ENCODE measurements around the gene SELPLG.

SELPLG gene

DNA sequence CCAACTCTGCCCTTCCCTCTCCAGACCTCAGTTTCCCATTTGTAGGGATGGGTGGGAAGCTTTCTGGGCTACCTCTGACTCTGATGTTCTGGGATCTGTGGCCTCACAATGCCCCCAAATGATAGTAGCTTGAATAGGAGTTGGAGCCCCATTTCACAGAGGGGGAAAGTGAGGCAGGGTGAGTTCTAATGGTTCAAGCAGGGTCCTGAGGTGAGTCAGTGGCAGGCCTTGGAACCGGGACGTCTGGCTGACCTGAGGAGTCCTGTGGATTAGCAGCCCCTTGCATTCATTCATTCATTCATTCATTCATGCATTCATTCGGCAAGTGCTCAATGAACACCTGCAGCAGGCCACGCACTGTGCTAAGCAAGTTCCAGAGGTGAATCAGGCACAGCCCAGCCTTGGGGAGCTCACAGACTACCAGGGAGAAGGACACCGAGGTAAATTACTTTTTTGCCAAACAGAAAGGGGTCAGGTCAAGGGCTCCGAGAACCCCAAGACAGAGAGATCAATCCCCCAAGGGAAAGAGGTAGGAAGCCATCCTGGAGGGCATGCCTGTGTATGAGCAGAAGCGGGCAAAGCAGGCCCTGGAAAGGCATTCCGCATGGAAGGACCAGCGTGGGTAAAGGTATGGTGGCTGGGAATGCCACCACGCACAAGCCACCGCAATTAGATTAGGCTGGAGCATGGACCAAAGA lies 35.0 kb downstream of the SELPLG start:
- TF ChIP-seq, protein P1, sequence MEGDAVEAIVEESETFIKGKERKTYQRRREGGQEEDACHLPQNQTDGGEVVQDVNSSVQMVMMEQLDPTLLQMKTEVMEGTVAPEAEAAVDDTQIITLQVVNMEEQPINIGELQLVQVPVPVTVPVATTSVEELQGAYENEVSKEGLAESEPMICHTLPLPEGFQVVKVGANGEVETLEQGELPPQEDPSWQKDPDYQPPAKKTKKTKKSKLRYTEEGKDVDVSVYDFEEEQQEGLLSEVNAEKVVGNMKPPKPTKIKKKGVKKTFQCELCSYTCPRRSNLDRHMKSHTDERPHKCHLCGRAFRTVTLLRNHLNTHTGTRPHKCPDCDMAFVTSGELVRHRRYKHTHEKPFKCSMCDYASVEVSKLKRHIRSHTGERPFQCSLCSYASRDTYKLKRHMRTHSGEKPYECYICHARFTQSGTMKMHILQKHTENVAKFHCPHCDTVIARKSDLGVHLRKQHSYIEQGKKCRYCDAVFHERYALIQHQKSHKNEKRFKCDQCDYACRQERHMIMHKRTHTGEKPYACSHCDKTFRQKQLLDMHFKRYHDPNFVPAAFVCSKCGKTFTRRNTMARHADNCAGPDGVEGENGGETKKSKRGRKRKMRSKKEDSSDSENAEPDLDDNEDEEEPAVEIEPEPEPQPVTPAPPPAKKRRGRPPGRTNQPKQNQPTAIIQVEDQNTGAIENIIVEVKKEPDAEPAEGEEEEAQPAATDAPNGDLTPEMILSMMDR (IDR thresholded peaks at IDR 0.05): no peak

DNA sequence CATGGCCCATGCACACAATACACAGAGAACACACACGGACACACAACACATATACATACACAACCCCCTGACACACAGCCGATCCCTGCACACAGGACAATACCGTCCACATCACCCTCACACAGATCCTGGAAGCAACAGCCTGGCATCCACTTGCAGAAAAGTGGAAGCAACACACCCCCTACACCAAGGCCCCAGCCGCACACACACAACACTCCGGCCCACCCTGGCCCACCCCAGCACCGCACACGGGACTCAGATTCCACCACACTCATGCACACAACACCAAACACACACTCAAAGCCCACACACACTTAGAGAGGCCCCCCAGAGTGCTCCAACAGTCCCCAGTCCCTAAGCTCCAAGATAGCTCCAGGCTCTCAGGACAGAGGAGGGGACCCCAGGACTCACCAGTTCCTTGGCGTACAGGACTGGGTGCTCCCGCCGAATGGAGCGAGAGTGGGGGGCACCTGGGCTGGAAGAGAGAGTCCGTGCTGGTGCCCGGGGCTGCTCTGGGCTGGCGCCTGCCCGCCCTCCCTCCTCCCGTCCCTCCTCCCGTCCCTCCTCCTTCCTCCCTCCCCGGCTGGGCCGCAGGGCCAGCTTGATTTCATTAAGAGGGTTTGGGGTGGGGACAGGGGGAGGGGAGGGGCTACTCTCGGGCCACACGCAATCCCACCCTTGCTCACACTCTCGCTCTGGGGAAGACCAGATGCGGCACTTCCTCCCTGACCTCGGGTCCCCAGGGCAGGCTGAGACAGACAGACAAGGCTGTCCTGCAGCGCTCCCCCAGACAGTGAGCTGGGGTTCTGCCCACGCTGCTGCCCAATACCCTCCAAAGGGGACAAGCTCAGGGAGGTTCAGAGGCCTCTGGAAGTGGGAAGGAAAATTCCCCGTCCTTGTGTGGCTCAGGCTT lies 35.9 kb downstream of the SELPLG start, which contains the start of gene TMEM119:
TMEM119 (minus strand) TSS at position 526 of the 913 bp plus-strand sequence. CDS start 5,701 bp downstream, outside the sequence.
- TF ChIP-seq, protein P1 (IDR thresholded peaks at IDR 0.05): no peak

DNA sequence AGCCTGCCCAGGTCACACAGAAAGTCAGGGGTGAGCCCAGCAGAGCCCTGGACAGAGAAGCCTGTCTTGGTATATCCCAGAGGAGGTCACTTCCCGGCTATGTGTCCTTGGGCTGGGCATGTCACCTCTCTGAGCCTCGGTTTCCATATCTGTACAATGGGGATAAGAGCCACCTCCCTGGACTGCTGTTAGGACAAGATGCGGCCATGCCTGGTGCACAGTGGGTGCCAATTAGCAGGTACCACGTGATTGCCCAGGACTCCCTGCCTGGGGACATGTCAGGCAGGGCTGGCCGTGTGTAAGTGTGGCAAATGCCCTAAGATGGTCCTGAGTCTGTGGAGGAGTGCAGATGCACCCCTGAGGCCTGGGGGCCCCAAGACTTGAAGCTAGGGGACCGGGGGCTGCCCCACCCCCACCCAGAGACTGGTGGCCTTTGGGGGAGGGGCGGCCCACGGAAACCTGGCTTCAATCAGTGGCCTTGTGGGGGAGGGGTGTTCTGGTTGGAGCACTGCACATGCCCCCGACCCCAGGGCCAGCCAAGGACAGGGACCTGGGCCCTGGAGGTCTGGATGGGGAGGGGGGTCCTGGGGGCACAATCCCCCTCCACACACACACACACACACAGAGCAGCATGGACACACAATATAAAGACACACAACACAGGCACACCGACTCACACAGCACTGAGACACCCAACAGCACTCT lies 36.7 kb downstream of the SELPLG start:
- TF ChIP-seq, protein P1 (IDR thresholded peaks at IDR 0.05): no peak

DNA sequence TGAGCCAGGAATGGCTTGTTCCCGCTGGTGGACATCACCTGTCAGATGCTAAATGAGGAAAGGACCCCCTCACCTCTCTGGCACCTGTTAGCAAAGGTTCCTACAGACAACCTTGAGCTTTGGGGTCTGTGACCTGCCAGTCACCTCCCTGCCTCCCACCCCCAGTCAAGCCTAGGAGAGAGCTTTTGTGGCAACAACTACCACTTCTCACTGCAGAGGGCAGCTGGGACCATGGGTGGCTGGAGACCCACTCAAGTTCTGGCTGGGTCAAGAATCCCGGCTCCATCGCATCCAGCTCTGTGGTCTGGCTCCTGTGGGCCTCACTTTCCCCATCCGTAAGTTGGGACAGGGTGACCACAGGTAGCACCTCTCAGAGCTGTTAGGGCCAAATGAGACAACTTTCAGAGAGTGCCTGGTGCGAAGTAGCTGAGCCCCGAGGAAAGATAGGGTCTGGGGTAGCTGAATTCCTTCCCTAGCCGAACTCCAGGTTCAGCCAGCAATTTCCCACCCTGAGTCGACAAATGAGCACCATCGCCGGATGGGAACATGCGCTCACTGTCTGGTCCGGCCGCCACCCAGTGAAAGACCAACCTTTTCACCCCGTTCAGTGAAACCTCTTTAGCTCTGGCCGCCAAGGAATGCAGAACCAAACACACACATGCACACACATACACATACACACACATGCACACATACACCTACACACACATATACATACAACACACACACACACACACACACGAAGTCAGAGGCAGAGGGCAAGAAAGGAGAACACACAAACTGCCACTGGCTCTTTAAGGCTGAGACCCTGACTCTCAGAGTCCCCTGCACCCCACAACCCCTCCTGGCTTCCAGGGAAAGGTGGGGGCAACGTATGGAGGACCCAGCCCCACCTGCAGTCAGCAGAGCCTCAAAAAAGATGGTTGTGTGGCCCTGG lies 37.7 kb downstream of the SELPLG start:
- TF ChIP-seq, protein P1 (IDR thresholded peaks at IDR 0.05): no peak

DNA sequence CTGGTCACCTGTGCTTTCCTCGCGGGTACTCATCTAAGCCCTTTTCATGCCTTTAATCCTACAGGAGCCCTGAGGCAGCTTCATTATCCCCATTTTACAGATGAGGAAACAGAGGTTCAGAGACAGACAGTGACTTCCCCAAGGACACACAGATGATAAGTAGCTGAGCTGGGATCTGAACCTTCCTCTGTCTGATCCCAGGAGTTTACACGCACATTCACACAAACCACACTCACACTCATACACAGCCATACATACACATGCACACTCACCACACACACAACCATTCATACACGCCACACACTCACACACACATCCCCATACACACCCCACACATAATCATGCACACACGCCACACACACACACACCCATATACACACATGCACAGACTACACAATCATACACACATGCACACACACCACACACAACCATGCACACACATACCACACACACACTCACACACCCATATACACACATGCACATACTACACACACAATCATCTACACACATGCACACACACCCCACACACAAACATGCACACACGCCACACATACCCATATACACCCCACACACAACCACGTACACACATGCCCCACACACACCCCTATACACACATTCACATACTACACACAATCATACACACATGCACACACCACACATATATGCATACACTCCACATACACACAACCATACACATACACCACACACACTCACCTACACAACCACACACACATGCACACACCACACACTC lies 38.6 kb downstream of the SELPLG start:
- TF ChIP-seq, protein P1 (IDR thresholded peaks at IDR 0.05): no peak

DNA sequence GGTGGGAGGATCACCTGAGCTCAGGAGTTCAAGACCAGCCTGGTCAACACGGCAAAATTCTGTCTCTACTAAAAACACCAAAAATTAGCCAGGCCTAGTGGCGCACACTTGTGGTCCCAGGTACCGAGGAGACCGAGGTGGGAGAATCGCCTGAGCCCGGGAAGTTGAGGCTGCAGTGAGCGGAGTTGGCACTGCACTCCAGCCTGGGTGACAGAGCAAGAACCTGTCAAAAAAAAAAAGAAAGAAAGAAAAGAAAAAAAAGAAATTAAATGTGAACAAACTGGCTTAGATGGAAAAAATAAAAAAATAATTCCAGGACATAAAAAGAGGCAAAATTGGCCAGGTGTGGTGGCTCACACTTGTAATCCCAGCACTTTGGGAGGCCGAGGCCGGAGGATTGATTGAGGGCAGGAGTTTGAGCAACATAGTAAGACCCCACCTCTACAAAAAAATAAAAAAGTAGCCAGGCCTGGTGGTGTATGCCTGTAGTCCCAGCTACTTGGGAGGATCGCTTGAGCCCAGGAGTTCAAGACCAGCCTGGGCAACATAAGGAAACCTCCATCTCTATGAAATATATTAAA lies 39.3 kb downstream of the SELPLG start:
- TF ChIP-seq, protein P1 (IDR thresholded peaks at IDR 0.05): no peak
